Mesodermal cell (in vitro differentiated cells): ENCODE results near the gene PRPF18.

ENCODE experiments used
- H3K27ac ChIP-seq: 2 replicates; pipeline ENCODE4 v1.7.0; 2013; ENCODE audit warnings: mild to moderate bottlenecking, low read depth, low read length, moderate library complexity; ENCODE audit not compliant: severe bottlenecking
- H3K36me3 ChIP-seq: 2 replicates; pipeline ENCODE4 v1.7.1; 2013; ENCODE audit warnings: mild to moderate bottlenecking, low read length, moderate library complexity; ENCODE audit not compliant: control insufficient read depth, insufficient read depth
- H3K4me1 ChIP-seq: one replicate; pipeline ENCODE4 v1.7.1; 2013; ENCODE audit warnings: mild to moderate bottlenecking, low read length; ENCODE audit not compliant: insufficient read depth, control insufficient read depth, poor library complexity, severe bottlenecking
- H3K4me3 ChIP-seq: 2 replicates; pipeline ENCODE4 v1.7.0; 2013; ENCODE audit warnings: low read length, control low read depth, mild to moderate bottlenecking; ENCODE audit not compliant: insufficient read depth, poor library complexity, severe bottlenecking; ENCODE audit errors: extremely low read depth
- H3K9me3 ChIP-seq: 2 replicates; pipeline ENCODE4 v1.7.1; 2013; ENCODE audit warnings: mild to moderate bottlenecking, low read length, moderate library complexity; ENCODE audit not compliant: control insufficient read depth
- WGBS, 2 experiments: methylation state at CpG; one replicate each; pipeline ENCODE4 v1.1.5; 2013; ENCODE audit warnings: missing lambda C conversion rate in 2 of 2; ENCODE audit not compliant: insufficient coverage in 2 of 2; 5-methylcytosine and 5-hydroxymethylcytosine counted together

Gene PRPF18

DNA sequence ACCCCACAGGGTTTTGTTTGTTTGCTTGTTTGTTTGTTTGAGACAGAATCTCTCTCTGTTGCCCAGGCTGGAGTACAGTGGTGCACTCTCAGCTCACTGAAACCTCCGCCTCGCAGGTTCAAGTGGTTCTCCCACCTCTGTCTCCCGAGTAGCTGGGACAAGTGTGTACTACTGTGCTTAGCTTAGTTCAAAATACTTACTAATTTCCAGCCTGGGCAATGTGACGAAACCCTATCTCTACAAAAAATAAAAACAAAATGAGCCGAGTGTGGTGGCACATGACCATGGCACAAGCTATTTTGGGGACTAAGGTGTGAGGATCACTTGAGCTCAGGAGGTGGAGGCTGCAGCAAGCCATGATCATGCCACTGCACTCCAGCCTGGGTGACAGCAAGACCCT is 15.2 kb upstream of the PRPF18 start:
- WGBS, 2 experiments: 77 to 78% methylated on average over 2 to 3 of the region's 5 CpGs
- Histone ChIP-seq H3K4me1 (no peaks in the 10 kb centered on the region), H3K9me3 (no peaks in the 10 kb centered on the region), H3K27ac (no peak overlapping the region), H3K36me3 (no peaks in the 10 kb centered on the region), H3K4me3 (no peak overlapping the region)

DNA sequence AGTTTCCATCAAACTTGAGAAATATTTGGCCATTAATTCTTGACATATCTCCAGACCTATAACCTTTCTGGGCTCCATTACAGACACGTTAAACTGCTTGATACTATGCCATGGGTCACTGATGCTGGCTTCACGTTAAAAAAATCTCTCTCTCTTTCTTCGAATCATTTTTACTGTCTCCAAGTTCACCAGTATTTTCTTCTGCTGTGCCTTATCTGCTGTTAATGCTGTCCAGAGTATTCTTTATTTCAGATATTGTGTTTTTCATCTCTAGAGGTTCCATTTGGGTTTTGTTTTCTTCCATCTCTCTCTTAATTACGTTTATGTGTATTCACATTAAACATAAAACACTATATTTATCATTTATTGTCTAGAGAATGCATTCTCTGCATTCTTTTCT is 12.8 kb upstream of the PRPF18 start:
- H3K9me3 ChIP-seq: no peaks in the 10 kb centered on the region
- no peaks in the 10 kb centered on the region for H3K36me3 ChIP-seq
- no peak overlapping the region for H3K27ac ChIP-seq
- WGBS, 2 experiments: 88 to 93% methylated on average over 2 to 3 of the region's 4 CpGs
- no peaks in the 10 kb centered on the region for H3K4me1 ChIP-seq
- H3K4me3 ChIP-seq: no peak overlapping the region

- no peaks in the 10 kb centered on the region for H3K36me3 ChIP-seq
- H3K9me3 ChIP-seq: no peaks in the 10 kb centered on the region
- H3K4me3 ChIP-seq: no peak overlapping the region
- 87 to 91% methylated on average over 3 to 5 of the region's 6 CpGs for WGBS, 2 experiments
- peaks cover 4% of the 10 kb centered on the region for H3K4me1 ChIP-seq
- no peak overlapping the region for H3K27ac ChIP-seq
Measured at GRCh38 chr10:13585195-13585751, 1.5 kb upstream of the PRPF18 start.

GRCh38 chr10:13585943-13586342 is 822 bp upstream of the PRPF18 start:
- H3K9me3 ChIP-seq: no peaks in the 10 kb centered on the region
- peaks cover 4% of the 10 kb centered on the region for H3K4me1 ChIP-seq
- H3K36me3 ChIP-seq: no peaks in the 10 kb centered on the region
- H3K27ac ChIP-seq: no peak overlapping the region
- 40% methylated on average over 1 of the region's 4 CpGs; no CpG with 5 or more reads in 1 of the 2 experiments for WGBS, 2 experiments
- no peak overlapping the region for H3K4me3 ChIP-seq

GRCh38 chr10:13587391-13587790 is 626 bp downstream of the PRPF18 start:
- Histone ChIP-seq H3K9me3 (no peaks in the 10 kb centered on the region), H3K36me3 (peaks cover under 1% of the 10 kb centered on the region), H3K4me3 (peak overlapping the region; percentile 88), H3K4me1 (peaks cover 4% of the 10 kb centered on the region), H3K27ac (no peak overlapping the region)
- 13 to 28% methylated on average over 11 to 18 of the region's 19 CpGs for WGBS, 2 experiments

DNA sequence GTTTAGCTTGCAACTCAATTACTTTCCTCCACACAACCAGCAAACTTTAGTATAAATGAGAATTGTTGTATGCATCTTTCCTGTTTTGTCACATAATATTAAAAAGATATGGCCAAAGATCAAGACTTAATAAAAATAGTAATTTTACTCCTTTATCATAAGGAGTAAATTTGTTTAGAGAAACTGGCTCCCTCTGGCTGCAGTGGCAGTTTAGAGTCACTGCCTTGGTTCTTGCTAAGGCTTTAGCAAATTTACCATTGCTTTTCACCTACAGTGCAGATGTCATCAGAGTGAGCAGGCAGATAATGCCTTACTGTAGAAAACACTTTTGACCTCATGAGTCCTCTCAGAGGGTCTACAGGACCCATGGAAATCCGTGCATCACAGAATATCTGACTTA is 2.6 kb downstream of the PRPF18 start:
- 100% methylated on average over 1 of the region's 1 CpG; no CpG with 5 or more reads in 1 of the 2 experiments for WGBS, 2 experiments
- Histone ChIP-seq H3K4me3 (no peak overlapping the region), H3K36me3 (peaks cover 5% of the 10 kb centered on the region), H3K27ac (no peak overlapping the region), H3K9me3 (no peaks in the 10 kb centered on the region), H3K4me1 (peaks cover 4% of the 10 kb centered on the region)

DNA sequence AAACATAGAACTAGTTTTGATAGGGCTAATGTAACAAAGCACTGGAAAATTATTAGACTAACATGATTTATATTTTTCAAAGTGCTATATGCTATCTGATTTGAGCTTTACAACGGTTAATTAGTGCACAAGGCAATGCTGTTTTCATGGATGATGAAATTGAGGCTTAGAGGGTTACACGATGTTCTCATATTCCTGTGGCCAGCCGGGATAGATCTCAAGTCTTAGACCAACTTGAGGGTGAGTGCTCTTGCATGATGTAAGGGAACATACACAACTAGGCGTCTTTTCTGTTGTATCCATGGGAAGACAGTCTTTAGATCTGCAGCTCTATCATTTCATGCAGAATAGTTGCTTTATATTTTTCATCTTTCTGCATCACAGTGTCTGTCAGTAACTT is 4.1 kb downstream of the PRPF18 start:
- Histone ChIP-seq H3K9me3 (no peaks in the 10 kb centered on the region), H3K27ac (no peak overlapping the region), H3K36me3 (peaks cover 5% of the 10 kb centered on the region), H3K4me3 (no peak overlapping the region), H3K4me1 (peaks cover 4% of the 10 kb centered on the region)
- 100% methylated on average over 3 of the region's 4 CpGs for WGBS, 2 experiments

DNA sequence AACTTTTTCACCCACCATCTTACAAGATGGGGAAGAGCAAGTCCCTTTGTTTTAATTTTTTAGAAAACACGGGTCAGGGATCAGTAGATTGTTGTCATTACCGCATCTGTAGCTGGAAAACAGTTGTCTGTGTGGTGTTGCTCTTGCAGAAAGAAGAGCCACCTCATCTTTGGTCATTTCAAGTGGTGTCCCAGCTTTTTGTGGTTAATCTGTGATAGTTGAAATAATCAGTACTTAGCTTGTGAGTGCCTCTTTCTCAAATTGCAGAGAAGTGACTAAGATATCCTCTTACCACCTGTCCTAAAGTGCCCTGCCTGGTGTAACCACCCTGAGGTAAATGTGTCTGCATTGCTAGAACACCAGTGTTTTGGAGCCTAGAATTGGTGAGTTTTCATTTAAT is 5.5 kb downstream of the PRPF18 start:
- WGBS, 2 experiments: 88% methylated on average over 2 of the region's 2 CpGs; no CpG with 5 or more reads in 1 of the 2 experiments
- Histone ChIP-seq H3K4me1 (peaks cover 4% of the 10 kb centered on the region), H3K36me3 (peaks cover 10% of the 10 kb centered on the region), H3K27ac (no peak overlapping the region), H3K9me3 (no peaks in the 10 kb centered on the region), H3K4me3 (no peak overlapping the region)

- 95% methylated on average over 2 of the region's 2 CpGs for WGBS, 2 experiments
- Histone ChIP-seq H3K4me1 (no peaks in the 10 kb centered on the region), H3K36me3 (peaks cover 15% of the 10 kb centered on the region), H3K9me3 (no peaks in the 10 kb centered on the region), H3K4me3 (no peak overlapping the region), H3K27ac (no peak overlapping the region)
Measured at GRCh38 chr10:13593535-13593934, 6.8 kb downstream of the PRPF18 start.

DNA sequence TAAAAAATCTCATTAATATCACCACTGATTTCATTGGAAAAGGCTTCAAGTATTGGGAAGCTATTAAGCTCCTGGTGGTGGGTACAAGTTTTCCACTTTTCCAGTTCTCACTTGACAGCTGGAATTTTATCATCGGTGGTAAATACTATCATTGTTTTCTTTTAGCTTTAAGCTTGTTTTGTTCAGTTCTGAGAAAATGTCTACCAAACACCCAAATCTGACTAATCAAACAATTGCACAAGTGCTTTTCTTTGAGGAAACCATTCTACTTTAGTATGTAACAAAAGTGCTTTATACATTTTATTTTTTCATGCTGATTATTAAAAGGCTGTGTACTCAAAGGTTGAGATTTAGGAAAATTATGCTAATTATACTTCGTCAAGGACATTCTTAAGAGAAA is 7.9 kb downstream of the PRPF18 start:
- Histone ChIP-seq H3K36me3 (peaks cover 17% of the 10 kb centered on the region), H3K27ac (no peak overlapping the region), H3K4me3 (no peak overlapping the region), H3K9me3 (no peaks in the 10 kb centered on the region), H3K4me1 (no peaks in the 10 kb centered on the region)
- 86% methylated on average over 1 of the region's 2 CpGs; no CpG with 5 or more reads in 1 of the 2 experiments for WGBS, 2 experiments

DNA sequence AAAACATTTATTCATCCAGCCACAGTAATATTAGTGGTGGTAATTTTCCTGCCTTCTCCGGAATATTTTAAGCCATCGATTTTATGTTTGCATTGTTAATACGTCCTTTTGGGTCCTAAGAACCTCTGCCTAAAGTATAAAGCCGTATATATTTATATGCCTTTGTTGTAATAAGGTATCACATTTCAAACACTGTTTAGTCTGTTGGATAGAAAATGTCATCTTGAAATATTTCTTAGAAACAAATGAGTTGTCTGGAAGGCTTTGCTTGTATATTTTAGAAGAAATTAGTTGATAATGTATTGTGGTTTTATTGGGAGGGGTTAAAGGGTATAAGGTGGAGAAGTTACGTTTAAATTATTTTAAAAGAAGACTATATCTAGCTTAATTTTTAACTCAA is 11.1 kb downstream of the PRPF18 start:
- H3K4me1 ChIP-seq: no peaks in the 10 kb centered on the region
- peaks cover 23% of the 10 kb centered on the region for H3K36me3 ChIP-seq
- H3K9me3 ChIP-seq: no peaks in the 10 kb centered on the region
- H3K4me3 ChIP-seq: no peak overlapping the region
- 80% methylated on average over 1 of the region's 5 CpGs; no CpG with 5 or more reads in 1 of the 2 experiments for WGBS, 2 experiments
- no peak overlapping the region for H3K27ac ChIP-seq
